PFSK-1 (cell line): ENCODE data around the gene GP1BB.

Experiments used
- FOXP2 ChIP-seq: optimal IDR thresholded peaks from 2 replicates; pipeline ENCODE3; 2011; ENCODE audit warnings: borderline replicate concordance, control low read depth, inconsistent platforms; ENCODE audit not compliant: insufficient read depth; ENCODE audit errors: extremely low read length, extremely low read depth
- POLR2AphosphoS5 ChIP-seq: IDR thresholded peaks from 2 replicates; pipeline ENCODE4 v1.6.1; 2012; ENCODE audit warnings: low read depth, mild to moderate bottlenecking, control low read depth, low read length, moderate library complexity
- SIN3A ChIP-seq: IDR thresholded peaks from 2 replicates; pipeline ENCODE4 v1.6.1; 2012; ENCODE audit warnings: mild to moderate bottlenecking, low read length, moderate library complexity, borderline replicate concordance; ENCODE audit not compliant: insufficient read depth
- TAF1 ChIP-seq: IDR thresholded peaks from 2 replicates; pipeline ENCODE4 v1.6.1; 2012; ENCODE audit warnings: low read length, control low read depth, borderline replicate concordance; ENCODE audit not compliant: insufficient read depth
- TF ChIP-seq, protein P1 (sequence below), 2 experiments: IDR thresholded peaks; 2 replicates each; pipeline versions ENCODE4 v1.6.1 to v1.8.0; 2011 to 2012; ENCODE audit warnings: low read depth in 2 of 2, low read length in 2 of 2, control low read depth in 1 of 2, inconsistent platforms in 1 of 2, mild to moderate bottlenecking in 1 of 2, moderate library complexity in 1 of 2; ENCODE audit not compliant: insufficient read depth in 1 of 2

GP1BB gene

DNA sequence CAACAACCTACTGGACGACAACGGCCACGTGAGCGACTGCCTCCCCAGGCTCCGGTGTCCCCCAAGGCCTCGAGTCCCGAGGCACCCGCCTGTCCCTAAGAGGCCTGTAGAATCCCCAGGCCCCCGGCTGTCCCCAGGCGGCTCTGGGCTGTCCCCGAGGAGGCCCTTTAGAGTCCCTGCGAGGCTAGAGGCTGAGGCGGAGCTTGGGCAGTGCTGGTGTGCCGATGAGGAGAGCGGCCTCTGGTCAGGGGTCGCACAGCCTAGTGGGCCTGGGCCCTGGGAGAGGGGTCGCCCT is 40.9 kb downstream of the GP1BB start:
- TF ChIP-seq TAF1 (no peak), SIN3A (no peak), POLR2AphosphoS5 (no peak), FOXP2 (no peak)
- TF ChIP-seq, protein P1, sequence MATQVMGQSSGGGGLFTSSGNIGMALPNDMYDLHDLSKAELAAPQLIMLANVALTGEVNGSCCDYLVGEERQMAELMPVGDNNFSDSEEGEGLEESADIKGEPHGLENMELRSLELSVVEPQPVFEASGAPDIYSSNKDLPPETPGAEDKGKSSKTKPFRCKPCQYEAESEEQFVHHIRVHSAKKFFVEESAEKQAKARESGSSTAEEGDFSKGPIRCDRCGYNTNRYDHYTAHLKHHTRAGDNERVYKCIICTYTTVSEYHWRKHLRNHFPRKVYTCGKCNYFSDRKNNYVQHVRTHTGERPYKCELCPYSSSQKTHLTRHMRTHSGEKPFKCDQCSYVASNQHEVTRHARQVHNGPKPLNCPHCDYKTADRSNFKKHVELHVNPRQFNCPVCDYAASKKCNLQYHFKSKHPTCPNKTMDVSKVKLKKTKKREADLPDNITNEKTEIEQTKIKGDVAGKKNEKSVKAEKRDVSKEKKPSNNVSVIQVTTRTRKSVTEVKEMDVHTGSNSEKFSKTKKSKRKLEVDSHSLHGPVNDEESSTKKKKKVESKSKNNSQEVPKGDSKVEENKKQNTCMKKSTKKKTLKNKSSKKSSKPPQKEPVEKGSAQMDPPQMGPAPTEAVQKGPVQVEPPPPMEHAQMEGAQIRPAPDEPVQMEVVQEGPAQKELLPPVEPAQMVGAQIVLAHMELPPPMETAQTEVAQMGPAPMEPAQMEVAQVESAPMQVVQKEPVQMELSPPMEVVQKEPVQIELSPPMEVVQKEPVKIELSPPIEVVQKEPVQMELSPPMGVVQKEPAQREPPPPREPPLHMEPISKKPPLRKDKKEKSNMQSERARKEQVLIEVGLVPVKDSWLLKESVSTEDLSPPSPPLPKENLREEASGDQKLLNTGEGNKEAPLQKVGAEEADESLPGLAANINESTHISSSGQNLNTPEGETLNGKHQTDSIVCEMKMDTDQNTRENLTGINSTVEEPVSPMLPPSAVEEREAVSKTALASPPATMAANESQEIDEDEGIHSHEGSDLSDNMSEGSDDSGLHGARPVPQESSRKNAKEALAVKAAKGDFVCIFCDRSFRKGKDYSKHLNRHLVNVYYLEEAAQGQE (IDR thresholded peaks at IDR 0.05; ENCODE audit: insufficient read depth in 1 of 2, low read depth in 2 of 2, low read length in 2 of 2) = no peak

DNA sequence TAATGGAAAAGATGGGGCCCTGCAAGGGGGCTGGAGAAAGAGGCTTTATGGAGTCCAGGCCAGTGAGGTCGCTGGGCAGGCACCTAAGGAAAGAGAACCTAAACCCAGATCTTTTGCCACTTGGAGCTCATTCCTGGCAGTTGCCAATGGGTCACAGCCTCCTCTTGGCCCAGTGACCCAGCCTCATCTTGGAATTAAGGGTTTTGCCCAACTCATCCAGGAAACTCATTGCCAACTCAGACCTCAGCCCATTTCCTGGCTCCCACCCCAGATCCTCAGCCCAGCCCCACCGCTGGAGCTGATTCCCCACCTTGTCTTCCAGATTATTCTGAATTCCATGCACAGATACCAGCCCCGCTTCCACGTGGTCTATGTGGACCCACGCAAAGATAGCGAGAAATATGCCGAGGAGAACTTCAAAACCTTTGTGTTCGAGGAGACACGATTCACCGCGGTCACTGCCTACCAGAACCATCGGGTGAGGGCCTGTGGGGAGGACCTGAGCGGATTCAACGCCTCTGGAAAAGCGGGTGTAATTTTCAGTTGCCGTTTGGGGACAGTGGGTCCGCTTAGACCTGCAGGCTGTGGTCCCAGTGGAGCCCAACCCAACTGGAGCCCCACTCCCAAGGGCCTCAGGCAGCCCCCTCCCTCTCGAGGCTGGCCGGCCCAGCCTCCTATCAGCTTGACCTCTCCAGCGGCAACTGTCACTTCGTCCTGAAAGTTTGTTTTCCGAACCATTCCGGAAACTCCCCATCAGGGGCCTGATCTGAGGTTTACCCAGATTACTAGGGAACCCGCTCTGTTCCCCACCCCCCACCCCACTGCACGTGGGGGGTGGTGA is 41.5 kb downstream of the GP1BB start:
- TF ChIP-seq FOXP2 (no peak), TAF1 (no peak), SIN3A (no peak), POLR2AphosphoS5 (no peak)
- TF ChIP-seq, protein P1 (IDR thresholded peaks at IDR 0.05; ENCODE audit: insufficient read depth in 1 of 2, low read depth in 2 of 2, low read length in 2 of 2) = no peak

DNA sequence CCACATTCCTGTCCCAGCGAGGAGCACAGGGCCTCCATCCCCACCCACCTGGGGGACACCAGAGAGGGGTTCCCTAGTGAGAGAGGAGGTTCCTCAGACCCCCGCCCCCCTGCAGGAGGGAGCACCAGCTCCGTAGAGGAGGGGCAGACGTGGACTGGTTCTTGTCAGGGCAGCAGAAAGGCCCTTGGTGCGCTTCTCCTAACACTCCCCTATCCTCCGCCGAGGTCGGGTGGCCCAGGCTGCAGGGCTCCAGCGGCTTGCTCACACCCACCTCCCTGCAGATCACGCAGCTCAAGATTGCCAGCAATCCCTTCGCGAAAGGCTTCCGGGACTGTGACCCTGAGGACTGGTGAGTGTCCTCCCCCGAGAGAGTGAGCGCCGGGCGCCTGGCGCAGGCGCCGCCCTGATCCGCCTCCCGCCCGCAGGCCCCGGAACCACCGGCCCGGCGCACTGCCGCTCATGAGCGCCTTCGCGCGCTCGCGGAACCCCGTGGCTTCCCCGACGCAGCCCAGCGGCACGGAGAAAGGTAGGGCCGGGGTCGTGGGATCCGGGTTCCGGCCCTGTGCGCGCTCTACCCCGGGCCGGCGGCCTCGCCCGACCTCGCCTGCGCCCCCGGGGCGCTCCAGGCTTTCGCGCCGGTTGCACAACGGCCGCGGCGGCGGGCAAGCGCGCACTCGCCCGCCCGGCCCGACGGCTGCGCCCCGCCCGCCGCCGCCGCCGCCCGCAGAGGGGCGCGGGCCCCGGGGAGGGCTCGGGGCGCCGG is 42.3 kb downstream of the GP1BB start:
- no peak for TF ChIP-seq POLR2AphosphoS5
- no peak for TF ChIP-seq SIN3A
- TF ChIP-seq TAF1 = no peak
- TF ChIP-seq FOXP2 = no peak
- TF ChIP-seq, protein P1 (IDR thresholded peaks at IDR 0.05; ENCODE audit: insufficient read depth in 1 of 2, low read depth in 2 of 2, low read length in 2 of 2) = no peak

DNA sequence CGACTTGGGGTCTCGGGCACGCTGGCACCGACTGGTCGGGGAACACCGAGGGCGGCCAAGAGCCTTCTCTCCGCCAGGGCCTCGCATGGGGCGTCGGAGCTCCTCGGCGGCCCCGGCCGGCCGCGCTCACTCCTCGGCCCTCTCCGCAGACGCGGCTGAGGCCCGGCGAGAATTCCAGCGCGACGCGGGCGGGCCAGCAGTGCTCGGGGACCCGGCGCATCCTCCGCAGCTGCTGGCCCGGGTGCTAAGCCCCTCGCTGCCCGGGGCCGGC is 42.8 kb downstream of the GP1BB start:
- TF ChIP-seq FOXP2 = no peak
- no peak for TF ChIP-seq TAF1
- TF ChIP-seq SIN3A = no peak
- TF ChIP-seq, protein P1 (IDR thresholded peaks at IDR 0.05; ENCODE audit: insufficient read depth in 1 of 2, low read depth in 2 of 2, low read length in 2 of 2) = no peak
